Uterus (tissue), 4 donors: ENCODE results near the gene GPR87. TPM values are rescaled to one million over a fixed set of nuclear protein-coding genes. Genes with fewer than 3 reads are reported as not detected.

Source experiments
- DNase-seq, 2 donors: peaks; one replicate each; pipeline ENCODE4 v3.0.0-alpha.2; 2019 to 2020
- H3K27ac ChIP-seq, 2 donors: fragments of 200-600 bp; sonication (generic); 1 replicate in 1 of 2; 2 replicates in 1 of 2; pipeline ENCODE4 v1.5.1; 2016 to 2018
- H3K27me3 ChIP-seq, 2 donors: fragments of 200-600 bp; sonication (generic); one replicate each; pipeline ENCODE4 v1.5.1; 2018 to 2019; ENCODE audit warnings: control low read depth in 1 of 2
- H3K36me3 ChIP-seq, 2 donors: fragments of 200-600 bp; sonication (generic); one replicate each; pipeline ENCODE4 v1.5.1; 2019; ENCODE audit warnings: control low read depth in 1 of 2
- H3K4me1 ChIP-seq, 2 donors: fragments of 200-600 bp; sonication (generic); one replicate each; pipeline ENCODE4 v1.5.1; 2018 to 2019; ENCODE audit warnings: control low read depth in 1 of 2
- H3K4me3 ChIP-seq, 2 donors: fragments of 200-600 bp; sonication (generic); 1 replicate in 1 of 2; 2 replicates in 1 of 2; pipeline ENCODE4 v1.5.1; 2018 to 2019; ENCODE audit warnings: mild to moderate bottlenecking in 1 of 2
- H3K9me3 ChIP-seq, 2 donors: fragments of 200-600 bp; sonication (generic); one replicate each; pipeline ENCODE4 v1.5.1; 2019; ENCODE audit warnings: control low read depth in 1 of 2
- POLR2A ChIP-seq, 2 donors: fragments of 450-650 bp; IDR thresholded peaks; one replicate each; pipeline ENCODE4 v1.6.1; 2016; ENCODE audit warnings: antibody characterized with exemption in 2 of 2, mild to moderate bottlenecking in 1 of 2, moderate library complexity in 1 of 2
- intact Hi-C: fragments of 100-400 bp; cut with DNase I; formaldehyde crosslinking; loops from one replicate; pipeline ENCODE4 v1.15.1; 2023; ENCODE audit warnings: low total_unique reads
- total RNA-seq, 4 donors: library from RNA; depleted of rRNA in 3 of 4; stranded (reverse); fragments of >200 nt in 3 of 4; gene quantifications; one replicate each; pipeline versions ENCODE4 v1.1.0 to v1.2.4, GENCODE V29; 2014 to 2023
- TF ChIP-seq, protein P1 (sequence below), 4 experiments: fragments of 200-600 bp in 2 of 4; fragments of 450-650 bp in 2 of 4; sonication (generic) in 2 of 4; IDR thresholded peaks; one replicate each; pipeline ENCODE4 v1.5.1; 2016 to 2019; ENCODE audit warnings: antibody characterized with exemption in 4 of 4, mild to moderate bottlenecking in 2 of 4, moderate library complexity in 1 of 4
- donor health status: DM: yes; HTN: yes; CAD: no.

The GPR87 gene
- total RNA-seq, 4 donors from 2014 or later, result 0.21 TPM; not detected in 3

DNA sequence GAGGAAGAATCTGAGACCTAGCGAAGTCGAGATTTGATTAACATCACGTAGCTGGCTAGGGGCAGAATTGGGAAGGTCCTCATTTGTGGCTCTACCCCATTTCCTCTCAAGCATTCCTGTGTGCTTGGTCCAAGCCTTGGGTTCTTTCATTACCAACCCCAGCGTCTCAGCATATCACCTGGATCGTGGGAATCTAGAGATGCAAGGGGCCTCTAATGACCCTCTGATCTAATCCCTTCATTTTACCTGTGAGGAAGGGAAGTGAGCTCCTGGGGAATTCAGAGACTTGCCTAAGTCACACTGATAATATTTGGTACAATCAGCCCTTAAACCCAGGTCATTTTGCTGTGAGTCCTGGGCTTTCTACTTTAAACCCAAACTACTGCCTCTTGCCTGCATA lies 2.0 kb downstream of the GPR87 start:
- intact Hi-C loops, result no loop called here
- H3K4me1 ChIP-seq, result no peaks in the 10 kb centered on the region
- no peak for DNase-seq
- no peaks in the 10 kb centered on the region for H3K36me3 ChIP-seq
- no peak overlapping the region for H3K27ac ChIP-seq
- no peaks in the 10 kb centered on the region for H3K27me3 ChIP-seq
- TF ChIP-seq POLR2A (IDR thresholded peaks at IDR 0.05), result no peak
- TF ChIP-seq, protein P1, sequence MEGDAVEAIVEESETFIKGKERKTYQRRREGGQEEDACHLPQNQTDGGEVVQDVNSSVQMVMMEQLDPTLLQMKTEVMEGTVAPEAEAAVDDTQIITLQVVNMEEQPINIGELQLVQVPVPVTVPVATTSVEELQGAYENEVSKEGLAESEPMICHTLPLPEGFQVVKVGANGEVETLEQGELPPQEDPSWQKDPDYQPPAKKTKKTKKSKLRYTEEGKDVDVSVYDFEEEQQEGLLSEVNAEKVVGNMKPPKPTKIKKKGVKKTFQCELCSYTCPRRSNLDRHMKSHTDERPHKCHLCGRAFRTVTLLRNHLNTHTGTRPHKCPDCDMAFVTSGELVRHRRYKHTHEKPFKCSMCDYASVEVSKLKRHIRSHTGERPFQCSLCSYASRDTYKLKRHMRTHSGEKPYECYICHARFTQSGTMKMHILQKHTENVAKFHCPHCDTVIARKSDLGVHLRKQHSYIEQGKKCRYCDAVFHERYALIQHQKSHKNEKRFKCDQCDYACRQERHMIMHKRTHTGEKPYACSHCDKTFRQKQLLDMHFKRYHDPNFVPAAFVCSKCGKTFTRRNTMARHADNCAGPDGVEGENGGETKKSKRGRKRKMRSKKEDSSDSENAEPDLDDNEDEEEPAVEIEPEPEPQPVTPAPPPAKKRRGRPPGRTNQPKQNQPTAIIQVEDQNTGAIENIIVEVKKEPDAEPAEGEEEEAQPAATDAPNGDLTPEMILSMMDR (IDR thresholded peaks at IDR 0.05), result no peak
- H3K9me3 ChIP-seq, result no peaks in the 10 kb centered on the region
- no peak overlapping the region for H3K4me3 ChIP-seq

DNA sequence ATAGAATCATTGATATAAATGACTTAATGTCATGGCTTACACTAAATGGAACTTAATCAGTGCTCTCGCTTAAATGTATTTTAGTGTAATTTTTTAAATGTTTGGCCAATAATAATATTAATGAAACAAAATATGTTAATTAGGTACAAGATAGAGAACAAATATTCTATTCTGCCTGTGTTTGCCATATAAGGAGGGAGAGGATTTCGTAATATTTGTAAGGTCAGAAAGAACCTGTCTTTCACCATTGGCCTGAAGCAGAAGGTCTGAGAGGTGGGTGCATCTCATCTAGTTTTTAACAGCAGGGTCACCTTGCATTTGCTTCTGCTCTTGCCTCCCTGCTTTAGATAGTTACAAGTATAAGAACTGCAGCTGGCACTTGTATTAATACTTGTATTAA lies 2.5 kb downstream of the GPR87 start:
- Histone ChIP-seq H3K36me3 (no peaks in the 10 kb centered on the region), H3K27ac (no peak overlapping the region), H3K27me3 (no peaks in the 10 kb centered on the region), H3K9me3 (no peaks in the 10 kb centered on the region), H3K4me1 (no peaks in the 10 kb centered on the region), H3K4me3 (no peak overlapping the region)
- DNase-seq, result no peak
- TF ChIP-seq, protein P1 (IDR thresholded peaks at IDR 0.05), result no peak
- TF ChIP-seq POLR2A (IDR thresholded peaks at IDR 0.05), result no peak
- intact Hi-C loops, result no loop called here

DNA sequence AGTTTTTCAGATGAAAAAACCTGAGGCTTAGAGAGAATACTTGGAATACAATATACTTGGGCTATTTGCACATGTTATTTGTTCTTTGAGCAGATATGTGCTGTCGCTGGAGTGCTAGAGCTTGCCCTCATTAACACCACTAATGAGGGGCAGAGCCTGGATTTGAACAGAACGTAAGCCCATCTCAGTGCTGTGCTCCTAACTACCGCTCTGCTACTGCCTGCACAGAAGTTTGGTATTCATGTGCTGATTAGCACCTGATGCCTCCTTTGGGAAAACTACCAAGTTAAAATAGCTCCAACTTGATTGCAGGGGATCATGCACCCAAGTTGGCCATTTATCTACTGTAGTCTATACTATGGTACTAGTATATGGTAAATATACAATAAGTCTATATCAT lies 3.6 kb downstream of the GPR87 start:
- Histone ChIP-seq H3K27ac (no peak overlapping the region), H3K36me3 (no peaks in the 10 kb centered on the region), H3K9me3 (no peaks in the 10 kb centered on the region), H3K27me3 (no peaks in the 10 kb centered on the region), H3K4me3 (no peak overlapping the region), H3K4me1 (no peaks in the 10 kb centered on the region)
- no peak for DNase-seq
- no peak for TF ChIP-seq POLR2A (IDR thresholded peaks at IDR 0.05)
- TF ChIP-seq, protein P1 (IDR thresholded peaks at IDR 0.05), result no peak
- intact Hi-C loops, result no loop called here

DNA sequence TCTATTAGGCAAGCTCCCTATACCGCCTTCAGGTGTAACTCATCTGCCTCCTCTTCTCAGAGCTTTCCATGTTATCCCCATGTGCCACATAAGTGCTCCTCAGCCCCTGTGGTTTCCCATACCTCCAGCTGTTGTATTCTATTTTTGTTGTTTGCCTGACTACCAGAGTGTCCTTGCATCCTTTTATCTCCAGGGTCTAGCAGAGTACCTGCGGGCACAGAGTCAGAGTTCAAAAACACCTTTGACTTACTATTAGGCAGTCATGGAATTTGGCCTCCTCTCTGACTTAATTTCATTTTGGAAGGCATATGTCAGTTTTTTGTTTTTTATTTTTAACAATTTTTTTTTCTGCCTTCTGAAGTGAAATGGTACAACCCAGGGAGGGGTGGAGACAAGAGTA lies 7.1 kb downstream of the GPR87 start:
- no peak overlapping the region for H3K4me3 ChIP-seq
- H3K27me3 ChIP-seq, result no peaks in the 10 kb centered on the region
- H3K27ac ChIP-seq, result no peak overlapping the region
- no peak for DNase-seq
- TF ChIP-seq, protein P1 (IDR thresholded peaks at IDR 0.05), result no peak
- TF ChIP-seq POLR2A (IDR thresholded peaks at IDR 0.05), result no peak
- no peaks in the 10 kb centered on the region for H3K9me3 ChIP-seq
- intact Hi-C loops, result no loop called here
- no peaks in the 10 kb centered on the region for H3K36me3 ChIP-seq
- no peaks in the 10 kb centered on the region for H3K4me1 ChIP-seq

DNA sequence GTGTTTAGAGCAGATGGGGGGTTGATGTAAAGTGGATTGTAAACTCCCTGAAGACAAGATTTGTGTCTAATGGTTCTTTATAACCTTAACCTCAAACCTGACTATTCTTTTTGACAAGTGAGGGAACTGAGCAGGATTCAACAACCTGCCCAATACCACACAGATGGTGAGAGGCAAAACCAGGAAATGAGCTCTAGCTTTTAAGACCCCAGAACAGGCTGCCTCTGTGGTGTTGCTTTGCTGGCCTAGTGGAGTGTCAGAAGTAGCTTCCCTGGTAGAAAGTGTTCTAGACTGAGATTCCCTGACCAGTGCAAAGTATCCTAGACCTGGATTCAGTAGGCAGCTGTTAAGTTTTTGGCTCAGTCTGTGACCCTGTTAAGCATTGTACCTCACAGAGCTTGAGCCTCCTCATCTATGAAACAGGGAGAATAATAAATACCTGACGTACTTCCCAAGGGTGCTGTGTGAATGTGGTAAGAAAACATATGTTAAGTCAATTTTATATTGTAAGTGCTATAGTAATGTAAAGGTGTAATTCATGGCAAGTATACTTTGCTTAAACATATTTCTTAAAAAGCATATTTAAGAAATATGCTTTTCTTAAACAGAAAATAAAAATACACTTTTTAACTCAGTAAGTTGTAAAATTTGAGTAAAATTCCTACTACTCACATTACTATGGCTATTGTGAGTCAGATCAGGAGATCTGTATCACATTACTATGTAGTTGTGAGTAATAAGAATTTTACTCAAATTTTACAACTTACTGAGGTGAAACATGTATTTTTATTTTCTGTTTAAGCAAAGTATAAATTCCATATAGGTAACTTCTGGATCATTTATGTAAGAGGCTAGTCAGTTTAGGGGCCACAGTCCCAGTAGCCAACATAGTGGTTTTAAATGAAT lies 8.8 kb downstream of the GPR87 start:
- Histone ChIP-seq H3K4me1 (no peaks in the 10 kb centered on the region), H3K36me3 (no peaks in the 10 kb centered on the region), H3K27ac (no peak overlapping the region), H3K4me3 (no peak overlapping the region), H3K9me3 (no peaks in the 10 kb centered on the region), H3K27me3 (no peaks in the 10 kb centered on the region)
- TF ChIP-seq, protein P1 (IDR thresholded peaks at IDR 0.05), result no peak
- TF ChIP-seq POLR2A (IDR thresholded peaks at IDR 0.05), result no peak
- intact Hi-C loops, result no loop called here
- no peak for DNase-seq
